B cell (primary cell): ENCODE results near the gene GJA10. TPM values are rescaled to one million over a fixed set of nuclear protein-coding genes. Genes with fewer than 3 reads are reported as not detected.

ENCODE experiments used
- ATAC-seq: fragments of 200-7000 bp; cut with Tn5 transposase; one replicate; pipeline ENCODE4 v1.10.0; 2021; ENCODE audit warnings: low read depth, mild to moderate bottlenecking, moderate number of reproducible peaks, moderate library complexity
- CTCF ChIA-PET: fragments of 350-600 bp; sonication (Branson Sonifier 250); formaldehyde crosslinking; loops from one replicate; lab custom pipeline; 2021; ENCODE audit warnings: antibody characterized with exemption, inconsistent platforms; lab: Charles Lee
- POLR2A ChIA-PET: fragments of 350-600 bp; sonication (Branson Sonifier 250); formaldehyde crosslinking; loops from one replicate; lab custom pipeline; 2021; ENCODE audit warnings: antibody characterized with exemption; lab: Charles Lee
- DNase-seq: peaks from one replicate; pipeline ENCODE4 v3.0.0; 2013
- H2AFZ ChIP-seq: 2 replicates; pipeline ENCODE4 v1.6.1; 2012; ENCODE audit warnings: mild to moderate bottlenecking, low read depth, low read length; ENCODE audit not compliant: insufficient read depth, poor library complexity, severe bottlenecking
- H3K27ac ChIP-seq, 2 donors: 1 replicate in 1 of 2; 2 replicates in 1 of 2; pipeline ENCODE4 v1.5.1; 2012 to 2013; ENCODE audit warnings: low read length in 2 of 2, mild to moderate bottlenecking in 2 of 2, moderate library complexity in 1 of 2
- H3K27me3 ChIP-seq, 4 experiments: fragments of 200-600 bp in 1 of 4; sonication (generic) in 1 of 4; replicated peaks in 1 of 4; 1 replicate in 2 of 4; 2 replicates in 2 of 4; pipeline versions ENCODE4 v1.6.1 to v1.7.0; 2013 to 2016; ENCODE audit warnings: low read length in 3 of 4, mild to moderate bottlenecking in 2 of 4, mixed read lengths in 1 of 4, moderate library complexity in 1 of 4; ENCODE audit not compliant: insufficient read depth in 4 of 4, control insufficient read depth in 3 of 4; ENCODE audit errors: control extremely low read depth in 1 of 4
- H3K36me3 ChIP-seq, 2 experiments: replicated peaks in 1 of 2; 1 replicate in 1 of 2; 2 replicates in 1 of 2; pipeline versions ENCODE4 v1.6.1 to v1.7.1; 2013; ENCODE audit warnings: low read length in 1 of 2; ENCODE audit not compliant: insufficient read depth in 2 of 2, control insufficient read depth in 1 of 2; ENCODE audit errors: control extremely low read depth in 1 of 2, extremely low read depth in 1 of 2
- H3K4me1 ChIP-seq, 2 donors: fragments of 200-600 bp in 1 of 2; sonication (generic) in 1 of 2; 1 replicate in 1 of 2; 2 replicates in 1 of 2; pipeline versions ENCODE4 v1.5.1 to v1.6.1; 2013 to 2017; ENCODE audit warnings: low read length in 2 of 2; ENCODE audit not compliant: control insufficient read depth in 2 of 2, insufficient read depth in 2 of 2
- H3K4me2 ChIP-seq: replicated peaks from 2 replicates; pipeline ENCODE3; 2012; ENCODE audit warnings: mild to moderate bottlenecking, low read depth, low read length; ENCODE audit not compliant: poor library complexity, severe bottlenecking
- H3K4me3 ChIP-seq, 5 experiments: fragments of 200-600 bp in 1 of 5; sonication (generic) in 1 of 5; 1 replicate in 3 of 5; 2 replicates in 2 of 5; pipeline versions ENCODE4 v1.5.1 to v1.7.0; 2011 to 2016; ENCODE audit warnings: low read length in 4 of 5, mild to moderate bottlenecking in 4 of 5, low read depth in 2 of 5, control low read depth in 1 of 5, moderate library complexity in 1 of 5; ENCODE audit not compliant: insufficient read depth in 1 of 5; ENCODE audit errors: control extremely low read depth in 1 of 5, extremely low read depth in 1 of 5
- H3K79me2 ChIP-seq: fragments of 200-600 bp; sonication (generic); one replicate; pipeline ENCODE4 v1.6.0; 2016; ENCODE audit warnings: low read length; ENCODE audit not compliant: control insufficient read depth, insufficient read depth
- H3K9ac ChIP-seq: fragments of 200-600 bp; sonication (generic); 2 replicates; pipeline ENCODE4 v1.6.1; 2017; ENCODE audit warnings: mild to moderate bottlenecking, low read length, moderate library complexity
- H3K9me3 ChIP-seq, 3 donors: one replicate each; pipeline versions ENCODE4 v1.6.1 to v1.7.1; 2013; ENCODE audit warnings: low read length in 2 of 3; ENCODE audit not compliant: control insufficient read depth in 2 of 3, insufficient read depth in 1 of 3; ENCODE audit errors: control extremely low read depth in 1 of 3
- H4K20me1 ChIP-seq: 2 replicates; pipeline ENCODE4 v1.6.0; 2012; ENCODE audit warnings: mild to moderate bottlenecking, low read length; ENCODE audit not compliant: insufficient read depth, control insufficient read depth, poor library complexity, severe bottlenecking
- H3K27ac Mint-ChIP-seq: one replicate; pipeline ENCODE4 v1.8.0; 2021; ENCODE audit warnings: mixed read lengths
- H3K27me3 Mint-ChIP-seq: one replicate; pipeline ENCODE4 v1.8.0; 2021; ENCODE audit warnings: mixed read lengths
- H3K4me1 Mint-ChIP-seq: one replicate; pipeline ENCODE4 v1.8.0; 2021; ENCODE audit warnings: mixed read lengths
- H3K4me3 Mint-ChIP-seq: one replicate; pipeline ENCODE4 v1.8.0; 2021; ENCODE audit warnings: mixed read lengths
- H3K9me3 Mint-ChIP-seq: one replicate; pipeline ENCODE4 v1.8.0; 2022; ENCODE audit warnings: mixed read lengths; ENCODE audit not compliant: insufficient read depth
- CTCF ChIP-seq: fragments of 200-600 bp; IDR thresholded peaks from one replicate; pipeline ENCODE4 v1.8.0; 2022; ENCODE audit warnings: antibody characterized with exemption, mild to moderate bottlenecking
- EZH2 ChIP-seq: IDR thresholded peaks from 2 replicates; pipeline ENCODE4 v1.6.1; 2012; ENCODE audit warnings: borderline replicate concordance, low read depth, mild to moderate bottlenecking, moderate library complexity, low read length; ENCODE audit not compliant: insufficient read depth, poor library complexity, severe bottlenecking
- WGBS: methylation state at CpG from one replicate; pipeline ENCODE4 v1.1.5; 2013; ENCODE audit warnings: missing lambda C conversion rate; ENCODE audit not compliant: insufficient coverage; 5-methylcytosine and 5-hydroxymethylcytosine counted together
- intact Hi-C: fragments of 100-400 bp; cut with micrococcal nuclease; formaldehyde crosslinking; loops from one replicate; pipeline ENCODE4 v1.10.0; 2022
- polyA plus RNA-seq: library from polyadenylated mRNA; depleted of rRNA; stranded (reverse); fragments of >200 nt; gene quantifications from 2 replicates; pipeline ENCODE4 v1.2.3, GENCODE V29; 2012
- total RNA-seq, 2 donors: library from RNA; stranded (reverse); fragments of 120-200 nt in 1 of 2; gene quantifications; 1 replicate in 1 of 2; 2 replicates in 1 of 2; pipeline versions ENCODE4 v1.2.3 to v1.2.4, GENCODE V29; 2013 to 2022

Gene GJA10
- total and polyA plus RNA-seq, 2 donors (not counting 1 experiment from before 2014, with no cell fraction given) = not detected

- POLR2A ChIA-PET = no interaction called here
- CTCF ChIA-PET = interaction anchor here (1.3 kb wide), 1 partner anchor 558 kb away, joined by 3 read pairs; no protein-coding TSS in a partner anchor
Measured at GRCh38 chr6:89921197-89921596, 26.9 kb downstream of the GJA10 start.

GRCh38 chr6:89921691-89922090 lies 27.4 kb downstream of the GJA10 start:
- H3K4me2 ChIP-seq = no peak overlapping the region
- Mint-ChIP-seq H3K27me3 (no peaks in the 10 kb centered on the region), H3K4me1 (peaks cover 2% of the 10 kb centered on the region), H3K9me3 (peaks cover 7% of the 10 kb centered on the region), H3K4me3 (no peak overlapping the region), H3K27ac (no peak overlapping the region)
- peaks cover 0 to 13% (median 7%) of the 10 kb centered on the region in 3 donors for H3K9me3 ChIP-seq
- H3K36me3 ChIP-seq = no peaks in the 10 kb centered on the region
- 96% methylated on average over 9 of the region's 10 CpGs for WGBS
- ATAC-seq = no peak
- no peak overlapping the region for H3K4me3 ChIP-seq
- no peak overlapping the region for H2AFZ ChIP-seq
- POLR2A ChIA-PET = no interaction called here
- no peak overlapping the region for H3K9ac ChIP-seq
- peaks cover 9% of the 10 kb centered on the region for H4K20me1 ChIP-seq
- no peak for DNase-seq
- intact Hi-C loops = no loop called here
- no peaks in the 10 kb centered on the region for H3K4me1 ChIP-seq
- H3K27me3 ChIP-seq = no peaks in the 10 kb centered on the region
- CTCF ChIA-PET = no interaction called here
- TF ChIP-seq EZH2 (no peak), CTCF (no peak)
- H3K79me2 ChIP-seq = no peaks in the 10 kb centered on the region
- no peak overlapping the region for H3K27ac ChIP-seq

More at GRCh38 chr6:89921197-89921596, 26.9 kb downstream of the GJA10 start:
- Histone ChIP-seq H3K79me2 (no peaks in the 10 kb centered on the region), H3K9me3 (peaks cover under 1 to 13% (median 9%) of the 10 kb centered on the region in 3 donors), H4K20me1 (peaks cover 6% of the 10 kb centered on the region), H3K4me1 (no peaks in the 10 kb centered on the region), H3K36me3 (no peaks in the 10 kb centered on the region), H2AFZ (no peak overlapping the region), H3K4me3 (no peak overlapping the region), H3K4me2 (no peak overlapping the region), H3K27ac (no peak overlapping the region), H3K27me3 (no peaks in the 10 kb centered on the region), H3K9ac (no peak overlapping the region)
- no peak for TF ChIP-seq EZH2
- no peak for TF ChIP-seq CTCF
- ATAC-seq = no peak
- H3K9me3 Mint-ChIP-seq = peaks cover 9% of the 10 kb centered on the region
- WGBS = 80% methylated on average over 6 of the region's 6 CpGs
- no peak overlapping the region for H3K27ac Mint-ChIP-seq
- H3K27me3 Mint-ChIP-seq = no peaks in the 10 kb centered on the region
- no peak overlapping the region for H3K4me3 Mint-ChIP-seq
- no peak for DNase-seq
- intact Hi-C loops = no loop called here
- H3K4me1 Mint-ChIP-seq = peaks cover 2% of the 10 kb centered on the region
